SK-N-DZ (cell line): ENCODE measurements around the gene CEMIP.
A peak's percentile ranks its signal among the peaks of the same experiment; 100 is the strongest.

Experiments
- DNase-seq: peaks from one replicate; pipeline ENCODE4 v3.0.0-alpha.2; 2015; ENCODE audit warnings: low spot score

CEMIP gene

GRCh38 chr15:80820092-80820491, 40.9 kb downstream of the CEMIP start:
- DNase-seq, result no peak

DNA sequence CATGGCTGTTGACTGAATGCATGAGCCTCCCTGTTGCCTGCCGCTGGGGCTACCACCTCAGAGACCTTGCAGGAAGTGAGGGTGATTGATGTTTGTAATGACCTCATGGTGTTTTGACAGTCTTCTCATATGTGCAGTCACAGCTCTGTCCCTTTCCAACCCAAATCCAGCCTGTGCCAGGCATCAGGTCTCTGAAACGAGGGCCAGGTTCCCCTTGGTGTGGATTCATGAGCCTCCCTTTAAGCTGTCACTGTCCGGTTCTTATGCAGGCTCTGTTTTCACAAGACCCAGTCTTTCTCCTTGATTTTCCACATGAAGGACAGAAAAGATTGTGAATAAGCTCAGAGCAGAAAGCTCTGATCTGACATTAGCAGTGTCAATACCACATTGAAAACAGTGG, 43.1 kb downstream of the CEMIP start:
- no peak for DNase-seq

- no peak for DNase-seq
Measured at GRCh38 chr15:80822676-80823075, 43.5 kb downstream of the CEMIP start.

- DNase-seq, result no peak
Measured at GRCh38 chr15:80823120-80823519, 44.0 kb downstream of the CEMIP start.

DNA sequence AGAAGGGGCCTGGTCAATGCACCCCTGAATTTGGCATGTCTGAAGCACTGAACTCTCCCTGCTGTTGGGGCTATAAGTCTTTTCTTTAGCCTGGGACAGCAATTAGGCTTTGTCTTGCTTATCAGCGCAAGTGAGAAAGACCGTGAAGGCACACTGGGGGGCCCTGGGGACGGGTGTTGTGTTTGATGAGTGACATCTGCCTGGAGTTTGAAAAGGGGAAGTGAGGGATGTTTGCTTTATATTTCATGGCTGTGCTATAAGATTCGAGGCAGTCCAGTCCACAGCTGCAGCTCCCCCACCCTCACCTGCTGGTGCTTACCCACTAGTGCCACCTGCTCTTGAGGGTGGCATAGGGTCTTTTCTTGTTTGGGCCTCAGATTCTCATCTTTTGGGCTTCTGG, 44.8 kb downstream of the CEMIP start:
- DNase-seq, result no peak

- no peak for DNase-seq
Measured at GRCh38 chr15:80825361-80826030, 46.3 kb downstream of the CEMIP start.

DNA sequence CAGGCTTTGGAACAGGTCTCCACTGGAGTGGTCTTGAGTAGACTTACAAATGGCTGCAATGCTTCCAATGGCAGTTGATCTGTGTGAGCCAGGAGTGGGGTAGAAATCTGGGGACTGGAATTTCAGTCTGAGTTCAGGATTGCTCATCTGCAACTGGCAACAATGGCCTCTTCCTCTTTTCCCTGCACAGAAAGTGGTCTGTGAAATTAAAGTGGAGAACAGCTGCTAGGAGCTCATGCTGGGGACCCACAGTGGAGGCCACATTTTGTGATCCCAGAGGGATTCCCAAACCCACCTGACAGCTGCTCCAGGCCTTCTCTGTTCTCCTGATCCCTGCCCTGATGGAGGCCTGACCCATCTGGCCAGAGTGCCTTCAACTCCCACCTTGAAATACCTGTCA, 49.6 kb downstream of the CEMIP start:
- DNase-seq, result no peak

- DNase-seq, result no peak
Measured at GRCh38 chr15:80830677-80831076, 51.5 kb downstream of the CEMIP start.

- no peak for DNase-seq
Measured at GRCh38 chr15:80831192-80831591, 52.0 kb downstream of the CEMIP start.

DNA sequence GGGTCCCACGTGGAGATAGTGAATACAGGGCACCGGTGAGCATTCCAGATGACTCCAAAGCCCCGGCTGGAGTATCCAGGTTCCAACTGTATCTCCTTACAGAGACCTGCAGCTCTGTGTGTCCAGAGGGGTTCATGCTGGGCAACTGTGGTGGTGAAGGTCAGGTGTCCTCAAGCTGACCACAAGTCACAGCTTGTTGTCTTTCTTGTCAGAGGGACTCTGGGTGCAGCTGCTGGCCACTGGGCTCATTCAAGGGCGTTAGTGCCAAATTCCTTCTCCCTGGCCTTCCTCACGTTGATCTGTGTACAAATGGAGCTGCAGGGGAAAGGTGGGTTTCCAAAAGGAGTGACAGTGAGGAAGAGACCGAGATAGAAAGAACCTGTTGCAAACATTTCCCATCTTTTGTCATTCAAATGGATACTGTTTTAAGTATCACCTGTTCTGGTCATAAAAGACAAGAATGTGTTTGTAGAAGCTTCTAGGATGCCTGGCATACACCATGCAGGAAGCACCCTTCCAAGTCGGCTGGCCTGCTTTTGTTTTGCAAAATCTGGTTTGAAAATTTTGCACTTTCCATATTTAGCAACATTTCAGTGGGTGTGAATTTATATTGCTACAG, 52.5 kb downstream of the CEMIP start:
- no peak for DNase-seq

GRCh38 chr15:80832686-80833085, 53.5 kb downstream of the CEMIP start:
- DNase-seq, result peak; percentile 67

GRCh38 chr15:80834402-80834801, 55.2 kb downstream of the CEMIP start:
- DNase-seq, result no peak

- DNase-seq, result no peak
Measured at GRCh38 chr15:80834906-80835305, 55.7 kb downstream of the CEMIP start.

DNA sequence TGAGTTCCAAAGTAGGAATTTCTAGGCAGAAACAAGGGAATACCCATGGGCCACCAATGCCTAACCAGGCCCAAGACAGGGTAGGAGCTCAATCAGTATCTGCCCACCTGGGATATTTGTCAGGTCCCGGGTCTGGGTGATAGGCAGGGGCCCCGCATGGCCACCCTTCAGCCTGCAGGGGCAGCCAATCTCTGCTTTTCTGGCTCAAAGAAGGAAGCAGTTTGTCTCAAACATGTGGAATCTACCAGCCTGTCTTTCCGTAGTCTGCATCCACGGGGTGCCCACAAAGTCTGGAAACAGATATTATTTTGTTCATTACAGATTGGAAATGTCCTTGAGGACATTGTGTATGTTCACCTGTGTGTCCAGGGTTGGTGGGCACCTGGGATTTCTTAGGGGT, 56.2 kb downstream of the CEMIP start:
- DNase-seq, result peak; percentile 27

DNA sequence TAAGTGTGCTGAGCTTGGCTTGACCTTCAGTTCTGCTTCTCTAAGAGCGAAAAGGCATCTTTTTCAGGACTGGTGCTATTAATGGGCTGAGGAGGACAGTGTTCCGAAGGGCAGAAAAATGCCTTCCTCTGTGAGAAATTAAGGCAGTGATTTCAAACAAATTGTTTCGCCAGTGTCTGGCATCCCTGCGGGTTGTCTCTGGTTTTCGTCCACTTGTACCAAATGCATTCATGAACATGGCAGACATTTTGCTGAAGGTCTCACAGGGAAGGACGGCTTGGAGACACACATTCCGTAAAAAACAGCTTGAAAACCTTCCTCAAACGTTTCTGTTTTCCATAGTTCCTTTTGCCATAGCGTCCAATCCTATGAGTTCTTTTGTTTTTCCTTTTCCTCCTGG, 57.1 kb downstream of the CEMIP start:
- DNase-seq, result peak; percentile 70

DNA sequence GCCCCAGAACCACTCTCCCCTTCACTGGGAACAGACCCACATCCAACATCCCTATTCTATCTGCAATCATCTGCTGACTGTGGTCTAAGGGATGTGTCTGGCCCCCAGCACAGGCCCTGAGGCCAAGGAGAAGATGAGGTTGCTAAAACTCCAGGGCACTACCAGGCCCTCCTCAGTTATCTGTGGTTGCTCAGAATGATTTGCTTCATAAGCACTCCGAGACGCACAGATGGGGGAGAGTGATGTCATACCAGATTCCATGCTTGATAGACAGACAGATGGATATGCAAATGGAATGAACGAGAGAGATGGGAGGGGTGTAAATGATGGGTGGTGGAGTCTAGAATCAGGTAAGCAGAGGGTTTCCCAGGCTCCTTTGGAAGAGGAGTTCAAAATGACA, 57.8 kb downstream of the CEMIP start:
- DNase-seq, result peak; percentile 38

GRCh38 chr15:80838012-80838411, 58.8 kb downstream of the CEMIP start:
- DNase-seq, result no peak

DNA sequence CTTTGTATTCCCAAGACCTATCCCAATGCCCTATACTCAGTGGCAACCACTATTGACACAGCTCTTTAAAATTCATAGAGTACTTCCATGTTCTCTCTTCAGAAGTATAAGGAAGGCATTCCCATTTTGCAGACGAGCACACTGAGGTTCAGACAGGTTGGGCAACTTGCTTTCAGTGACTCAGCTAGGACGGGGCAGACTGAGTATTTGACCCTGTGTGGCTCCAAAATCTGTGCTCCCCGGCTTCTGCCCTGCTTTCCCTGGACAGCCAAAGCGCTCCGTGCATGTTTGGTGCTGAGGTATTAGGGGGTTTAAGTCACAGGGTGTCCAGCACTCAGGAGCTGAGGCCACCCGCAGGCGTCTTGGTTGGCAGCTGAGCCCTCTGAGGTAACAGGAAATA, 59.5 kb downstream of the CEMIP start:
- DNase-seq, result no peak

GRCh38 chr15:80839764-80840130, 60.6 kb downstream of the CEMIP start:
- no peak for DNase-seq

DNA sequence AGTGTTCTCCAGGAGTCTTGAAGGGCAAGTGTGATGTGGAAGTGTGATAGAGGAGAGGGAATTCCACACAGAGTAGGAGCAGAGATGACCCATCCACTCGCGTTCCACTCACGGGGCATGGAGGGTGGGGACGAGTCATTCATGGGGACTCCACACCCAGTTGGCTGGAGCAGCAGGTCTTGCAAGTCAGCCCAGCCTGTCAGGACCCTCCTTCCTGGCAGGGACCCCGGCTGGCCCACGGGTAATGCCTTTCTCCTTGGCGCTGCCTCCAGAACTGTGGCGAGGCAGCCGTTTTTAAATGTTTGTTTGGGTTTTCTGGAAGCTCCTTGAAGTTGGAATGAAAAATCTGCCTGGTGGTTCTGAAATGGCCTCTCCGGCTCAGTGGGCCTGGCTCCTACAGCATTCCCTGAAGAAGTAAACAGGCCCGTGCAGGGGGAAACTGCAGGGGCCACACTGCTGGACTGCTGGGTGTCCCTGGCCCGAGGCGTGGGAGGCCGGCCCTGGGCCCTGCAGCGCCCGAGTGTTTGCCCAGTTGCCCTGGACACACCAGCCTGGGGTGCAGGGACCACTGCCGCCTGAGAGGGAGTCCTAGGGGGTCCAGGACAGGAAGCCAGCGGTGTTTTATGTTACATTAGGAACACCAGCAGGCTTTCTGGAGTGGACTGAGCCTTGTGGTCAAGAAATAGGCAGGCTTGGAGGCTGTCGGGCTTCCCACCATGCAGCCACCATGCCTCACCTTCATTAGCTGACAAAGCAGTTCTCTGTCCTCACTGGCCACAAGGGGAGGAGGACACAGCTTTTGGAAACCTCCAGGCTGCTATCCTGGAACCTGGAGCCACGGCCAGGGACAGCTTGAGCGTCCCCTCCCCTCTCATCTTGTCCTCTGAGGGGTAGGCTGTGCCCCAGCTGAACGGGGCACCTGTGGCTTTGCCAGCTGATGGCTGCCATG, 61.3 kb downstream of the CEMIP start:
- no peak for DNase-seq

GRCh38 chr15:80841541-80841940, 62.4 kb downstream of the CEMIP start:
- no peak for DNase-seq

DNA sequence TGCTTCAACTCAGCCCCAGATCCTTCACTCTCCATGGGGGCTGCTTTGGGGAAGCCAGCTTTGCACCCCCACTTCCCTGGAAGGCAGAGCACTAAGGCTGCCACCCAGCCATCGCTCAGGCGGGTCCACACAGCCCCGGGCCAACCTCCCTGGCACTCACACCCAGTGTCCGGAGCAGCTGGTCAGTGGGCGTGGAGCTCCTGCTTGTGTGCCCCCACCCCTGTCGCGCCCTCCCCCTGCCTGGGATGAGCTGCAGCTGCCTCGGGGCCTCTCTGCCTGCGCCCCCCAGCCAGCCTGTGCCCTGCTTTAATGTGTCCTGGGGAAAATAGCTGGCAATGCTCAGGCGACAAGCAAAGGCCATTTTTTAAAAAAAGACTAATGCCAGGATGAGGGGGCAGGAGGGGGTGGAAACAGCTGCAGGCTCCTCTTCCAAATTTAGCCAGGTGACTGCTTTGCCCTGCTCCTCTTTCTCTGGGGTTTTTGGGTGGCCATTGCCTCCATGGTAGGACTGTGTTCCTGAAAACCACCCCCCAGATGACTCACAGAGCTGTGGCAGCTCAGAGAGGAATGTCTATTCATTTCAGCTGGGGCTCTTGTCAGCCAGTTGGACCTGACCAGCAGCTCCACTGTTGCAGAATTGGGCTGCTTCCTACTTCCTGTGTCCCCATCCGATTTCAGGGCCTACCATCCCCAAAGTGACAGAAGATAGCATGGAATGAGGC, 65.0 kb downstream of the CEMIP start:
- no peak for DNase-seq
